Stimulated activated CD4-positive, alpha-beta T cell treated with anti-CD3 and anti-CD28 coated beads, Interleukin-12 subunit alpha, Interleukin-12 subunit beta, amount 100 ng/mL, for 48 hours (primary cell): ENCODE results near the gene NOB1.
"Not testable (repeated sequence)": the region's sequence is repeated elsewhere in the genome, so short reads cannot be mapped to it uniquely, and the experiment has no call there.

Experiments
- DNase-seq, 3 donors: peaks; one replicate each; pipeline ENCODE4 v3.0.0-alpha.2; 2020; ENCODE audit warnings: low read depth in 2 of 3, low spot score in 1 of 3

The NOB1 gene

GRCh38 chr16:69761983-69762813 is 7.5 kb upstream of the NOB1 start, which contains the start of gene WWP2:
WWP2 (plus strand) TSS chr16:69762332; CDS start chr16:69787011, 24,679 bp downstream.
- peak; percentile 45 to 65 (median 53) for DNase-seq

- not testable (repeated sequence) for DNase-seq
These were observed 2.6 kb upstream of the NOB1 start for GRCh38 chr16:69757375-69757774.

- no peak for DNase-seq
These were observed 2.0 kb upstream of the NOB1 start for GRCh38 chr16:69756705-69757104.

GRCh38 chr16:69754143-69754468 is 620 bp downstream of the NOB1 start:
- DNase-seq, result no peak

GRCh38 chr16:69748694-69749345 is 5.9 kb downstream of the NOB1 start:
- DNase-seq, result no peak

GRCh38 chr16:69747115-69747514 is 7.6 kb downstream of the NOB1 start:
- no peak for DNase-seq

GRCh38 chr16:69745959-69746358 is 8.8 kb downstream of the NOB1 start:
- DNase-seq, result no peak

GRCh38 chr16:69745232-69745612 is 9.5 kb downstream of the NOB1 start:
- no peak for DNase-seq

- no peak for DNase-seq
These were observed 10.1 kb downstream of the NOB1 start for GRCh38 chr16:69744363-69745231.

GRCh38 chr16:69741951-69742904 is 12.5 kb downstream of the NOB1 start:
- no peak for DNase-seq

GRCh38 chr16:69741519-69741918 is 13.2 kb downstream of the NOB1 start:
- no peak for DNase-seq

GRCh38 chr16:69732101-69732500 is 22.6 kb downstream of the NOB1 start:
- no peak for DNase-seq

GRCh38 chr16:69731280-69731679 is 23.4 kb downstream of the NOB1 start:
- not testable (repeated sequence) for DNase-seq

- DNase-seq, result not testable (repeated sequence)
These were observed 25.7 kb downstream of the NOB1 start for GRCh38 chr16:69729030-69729429.

- DNase-seq, result no peak
These were observed 26.8 kb downstream of the NOB1 start for GRCh38 chr16:69727916-69728270.

- peak; percentile 85 to 89 (median 86) for DNase-seq
These were observed 28.2 kb downstream of the NOB1 start, which contains the start of gene NQO1 for GRCh38 chr16:69726313-69727060. NQO1 (minus strand) TSS chr16:69726560; CDS start chr16:69726439, 121 bp downstream.

GRCh38 chr16:69725480-69726312 is 29.0 kb downstream of the NOB1 start:
- DNase-seq, result no peak

GRCh38 chr16:69724981-69725479 is 29.7 kb downstream of the NOB1 start:
- no peak for DNase-seq

- DNase-seq, result no peak
These were observed 30.3 kb downstream of the NOB1 start for GRCh38 chr16:69724414-69724873.
